A549 (cell line): ENCODE results near the gene XRCC4. TPM values are rescaled to one million over a fixed set of nuclear protein-coding genes. Genes with fewer than 3 reads are reported as not detected.

Experiments
- ATAC-seq, 2 experiments: fragments of 200-7000 bp in 1 of 2; fragments of >200 bp in 1 of 2; cut with Nextera tagmentation in 1 of 2; cut with Tn5 transposase in 1 of 2; 3 replicates each; pipeline versions ENCODE4 v1.8.0 to v1.9.1; 2018 to 2020; ENCODE audit warnings: mild to moderate bottlenecking in 1 of 2, moderate library complexity in 1 of 2
- CTCF ChIA-PET: fragments of 300-600 bp; sonication (Branson Sonifier 250); formaldehyde crosslinking; extraction: SDS; loops from one replicate; lab custom pipeline; 2021; ENCODE audit warnings: antibody characterized with exemption, inconsistent platforms; lab: Yijun Ruan, JAX
- POLR2A ChIA-PET: fragments of 350-600 bp; formaldehyde crosslinking; extraction: SDS; loops from one replicate; lab custom pipeline; 2021; ENCODE audit warnings: antibody characterized with exemption, inconsistent platforms; lab: Yijun Ruan, JAX
- DNase-seq, 2 experiments: peaks; one replicate each; pipeline versions ENCODE4 v3.0.0 to v3.0.0-alpha.2; 2011 to 2016; ENCODE audit warnings: low read depth in 1 of 2, low spot score in 1 of 2
- FAIRE-seq: peaks from 2 replicates; lab custom pipeline; 2011; peaks lifted over from hg19 to GRCh38; lab: Jason Lieb, UNC
- H3K27ac ChIP-seq, 2 experiments: fragments of >200 bp; sonication (Bioruptor Twin); formaldehyde crosslinking; 3 replicates each; pipeline ENCODE4 v1.5.1; 2016 to 2017
- H3K4me1 ChIP-seq: fragments of >200 bp; sonication (Bioruptor Twin); formaldehyde crosslinking; 3 replicates; pipeline ENCODE4 v1.6.1; 2016
- H3K4me2 ChIP-seq: fragments of >200 bp; sonication (Bioruptor Twin); formaldehyde crosslinking; 3 replicates; pipeline ENCODE4 v1.6.1; 2016
- H3K4me3 ChIP-seq: fragments of >200 bp; sonication (Bioruptor Twin); formaldehyde crosslinking; 3 replicates; pipeline ENCODE4 v1.5.1; 2016
- H3K9me3 ChIP-seq: fragments of >200 bp; sonication (Bioruptor Twin); formaldehyde crosslinking; 3 replicates; pipeline ENCODE4 v1.6.1; 2016
- CEBPB ChIP-seq, 2 experiments: fragments of >200 bp in 1 of 2; sonication (Bioruptor Twin) in 1 of 2; formaldehyde crosslinking in 1 of 2; IDR thresholded peaks; 2 replicates each; pipeline ENCODE4 v1.6.1; 2012 to 2016
- EHF ChIP-seq: fragments of 250-450 bp; sonication (Bioruptor Pico); IDR thresholded peaks from 2 replicates; pipeline ENCODE4 v1.5.0; 2020; ENCODE audit warnings: mild to moderate bottlenecking
- EP300 ChIP-seq, 2 experiments: fragments of >200 bp; sonication (Bioruptor Twin); formaldehyde crosslinking; IDR thresholded peaks; 2 replicates in 1 of 2; 3 replicates in 1 of 2; pipeline ENCODE4 v1.6.1; 2016 to 2017
- ESRRA ChIP-seq: fragments of 150-350 bp; IDR thresholded peaks from 2 replicates; pipeline ENCODE4 v1.6.1; 2014; ENCODE audit warnings: mild to moderate bottlenecking, low read length, borderline replicate concordance
- FOXS1 ChIP-seq: fragments of 250-450 bp; sonication (Bioruptor Pico); IDR thresholded peaks from 2 replicates; pipeline ENCODE4 v1.5.0; 2020; ENCODE audit warnings: mild to moderate bottlenecking, moderate library complexity
- HEYL ChIP-seq: fragments of 250-450 bp; sonication (Bioruptor Pico); IDR thresholded peaks from 2 replicates; pipeline ENCODE4 v1.8.0; 2021; ENCODE audit warnings: mild to moderate bottlenecking, moderate library complexity
- HOXB13 ChIP-seq: fragments of 250-450 bp; sonication (Bioruptor Pico); IDR thresholded peaks from 2 replicates; pipeline ENCODE4 v1.5.0; 2020; ENCODE audit warnings: low read depth, mild to moderate bottlenecking, moderate library complexity
- JUN ChIP-seq, 2 experiments: fragments of >200 bp; sonication (Bioruptor Twin); formaldehyde crosslinking; IDR thresholded peaks; 2 replicates in 1 of 2; 3 replicates in 1 of 2; pipeline ENCODE4 v1.6.1; 2016 to 2017
- JUNB ChIP-seq: fragments of >200 bp; sonication (Bioruptor Twin); formaldehyde crosslinking; IDR thresholded peaks from 2 replicates; pipeline ENCODE4 v1.6.1; 2016
- MAFK ChIP-seq: fragments of 450-650 bp; IDR thresholded peaks from 2 replicates; pipeline ENCODE4 v1.6.1; 2014; ENCODE audit not compliant: partially characterized antibody
- MAZ ChIP-seq: fragments of 150-350 bp; IDR thresholded peaks from 2 replicates; pipeline ENCODE4 v1.6.1; 2014; ENCODE audit warnings: antibody characterized with exemption, low read depth, low read length, borderline replicate concordance
- RARB ChIP-seq: fragments of 250-450 bp; sonication (Bioruptor Pico); IDR thresholded peaks from 2 replicates; pipeline ENCODE4 v1.8.0; 2021; ENCODE audit warnings: mild to moderate bottlenecking, moderate library complexity
- SREBF2 ChIP-seq: fragments of 450-650 bp; IDR thresholded peaks from 2 replicates; pipeline ENCODE4 v1.6.1; 2014; ENCODE audit warnings: mild to moderate bottlenecking, moderate library complexity
- TFCP2L1 ChIP-seq: fragments of 250-450 bp; sonication (Bioruptor Pico); IDR thresholded peaks from 2 replicates; pipeline ENCODE4 v1.5.0; 2021; ENCODE audit warnings: mild to moderate bottlenecking
- ZSCAN20 ChIP-seq: fragments of 250-450 bp; sonication (Bioruptor Pico); IDR thresholded peaks from 2 replicates; pipeline ENCODE4 v1.8.0; 2022; ENCODE audit warnings: mild to moderate bottlenecking, moderate library complexity
- WGBS: methylation state at CpG from one replicate; pipeline ENCODE4 v1.1.6; 2017; ENCODE audit errors: missing lambda C conversion rate; 5-methylcytosine and 5-hydroxymethylcytosine counted together
- polyA plus RNA-seq, 4 experiments: library from polyadenylated mRNA; depleted of rRNA in 3 of 4; stranded (reverse); fragments of >200 nt; fragmentation: RNase III in 1 of 4; extraction: RNeasy Plus Mini Kit Qiagen cat#74134 plus additional on column Dnase treatment in 1 of 4; gene quantifications; 2 replicates in 3 of 4; 3 replicates in 1 of 4; pipeline ENCODE4 v1.2.3, GENCODE V29; 2011 to 2017
- TF ChIP-seq, protein P1 (sequence below): fragments of >200 bp; sonication (Bioruptor Twin); formaldehyde crosslinking; IDR thresholded peaks from 2 replicates; pipeline ENCODE4 v1.6.1; 2016
- TF ChIP-seq, protein P2 (sequence below): fragments of 200-600 bp; sonication (generic); IDR thresholded peaks from 2 replicates; pipeline ENCODE4 v1.6.1; 2016; ENCODE audit warnings: antibody characterized with exemption, mild to moderate bottlenecking, moderate library complexity
- TF ChIP-seq, protein P3 (sequence below): fragments of 250-450 bp; sonication (Bioruptor Pico); IDR thresholded peaks from 2 replicates; pipeline ENCODE4 v1.5.0; 2020; ENCODE audit warnings: low read depth, mild to moderate bottlenecking, moderate library complexity
- TF ChIP-seq, protein P4 (sequence below): IDR thresholded peaks from 2 replicates; pipeline ENCODE4 v1.6.1; 2012; ENCODE audit warnings: low read depth, borderline replicate concordance
- TF ChIP-seq, protein P5 (sequence below): fragments of 250-450 bp; sonication (Bioruptor Pico); IDR thresholded peaks from 2 replicates; pipeline ENCODE4 v1.5.0; 2021; ENCODE audit warnings: mild to moderate bottlenecking, moderate library complexity, borderline replicate concordance

Gene XRCC4
- polyA plus RNA-seq, 2 of the 4 experiments (the other 2 are of a cell fraction) = 14.3 to 14.8 TPM

DNA sequence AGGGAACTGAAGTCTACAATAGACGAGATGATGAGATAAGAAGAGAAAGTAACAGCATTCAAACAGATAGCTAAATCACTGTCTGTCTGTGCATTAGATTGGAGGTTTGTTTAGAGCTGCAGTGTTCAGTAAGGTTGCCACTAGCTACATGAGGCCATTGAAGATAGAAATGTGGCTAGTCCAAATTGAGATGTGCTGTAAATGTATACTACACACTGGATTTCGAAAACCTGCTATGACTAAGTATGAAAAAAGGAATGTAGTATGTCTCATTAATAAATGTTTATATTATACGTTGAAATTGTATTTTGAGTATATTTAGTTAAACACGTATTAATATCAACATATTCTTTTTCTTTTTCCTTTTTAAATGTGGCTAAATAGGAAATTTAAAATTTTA is 142.1 kb downstream of the XRCC4 start:
- Histone ChIP-seq H3K4me3 (no peak overlapping the region), H3K4me1 (no peaks in the 10 kb centered on the region), H3K27ac (no peak overlapping the region), H3K9me3 (no peaks in the 10 kb centered on the region), H3K4me2 (no peak overlapping the region)
- no peak for ATAC-seq
- WGBS = 64% methylated on average over 4 of the region's 4 CpGs
- TF ChIP-seq SREBF2 = no peak
- no peak for TF ChIP-seq EHF (CRISPR knock-in tag)
- TF ChIP-seq JUN (IDR thresholded peaks at IDR 0.05) = no peak
- no peak for TF ChIP-seq ZSCAN20 (CRISPR knock-in tag)
- ChIA-PET POLR2A (no interaction called here), CTCF (no interaction called here)
- DNase-seq = no peak
- no peak for FAIRE-seq

DNA sequence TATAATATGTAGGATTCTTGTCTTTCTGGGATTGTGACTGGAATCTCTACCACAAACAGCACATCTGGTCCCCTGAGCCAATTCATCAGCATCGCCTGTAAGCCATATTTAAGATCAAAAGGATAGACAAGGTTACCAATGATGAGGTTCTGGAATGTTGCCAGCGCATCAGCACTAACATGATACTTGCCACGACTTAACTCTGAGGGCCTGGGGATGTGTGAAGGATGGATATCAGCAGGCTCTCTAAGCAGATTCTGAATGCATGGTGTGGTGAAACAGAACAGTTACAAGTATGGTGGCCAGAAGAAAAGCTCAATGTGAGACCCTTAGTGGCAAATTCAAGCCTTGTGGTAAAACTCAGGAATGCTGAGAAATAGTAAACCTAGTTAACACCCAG is 143.0 kb downstream of the XRCC4 start:
- POLR2A ChIA-PET = no interaction called here
- no peak for DNase-seq

DNA sequence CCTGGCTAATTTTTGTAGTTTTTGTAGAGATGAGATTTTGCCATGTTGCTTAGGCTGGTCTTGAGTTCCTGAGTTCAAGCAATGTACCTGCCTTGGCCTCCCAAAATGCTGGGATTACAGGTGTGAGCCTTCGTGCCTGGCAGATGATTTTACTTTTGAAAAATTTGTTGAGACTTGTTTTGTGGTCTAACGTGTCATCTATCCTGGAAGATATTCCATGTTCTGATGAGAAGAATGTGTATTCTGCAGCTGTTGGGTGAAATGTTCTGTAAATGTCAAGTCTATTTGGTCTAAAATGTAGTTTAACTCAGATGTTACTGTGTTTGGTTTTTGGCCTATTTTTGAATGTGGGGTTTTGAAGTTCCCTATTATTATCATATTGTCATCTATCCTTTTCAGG is 145.6 kb downstream of the XRCC4 start:
- ChIA-PET CTCF (no interaction called here), POLR2A (no interaction called here)
- no peak for FAIRE-seq
- Histone ChIP-seq H3K4me2 (no peak overlapping the region), H3K27ac (no peak overlapping the region), H3K4me3 (no peak overlapping the region), H3K4me1 (no peaks in the 10 kb centered on the region), H3K9me3 (no peaks in the 10 kb centered on the region)
- no peak for ATAC-seq
- no peak for DNase-seq
- WGBS = 100% methylated on average over 2 of the region's 2 CpGs
- no peak for TF ChIP-seq MAFK
- TF ChIP-seq RARB (CRISPR knock-in tag) = no peak
- TF ChIP-seq EP300 (IDR thresholded peaks at IDR 0.05) = no peak
- TF ChIP-seq ZSCAN20 (CRISPR knock-in tag) = no peak
- TF ChIP-seq, protein P1, sequence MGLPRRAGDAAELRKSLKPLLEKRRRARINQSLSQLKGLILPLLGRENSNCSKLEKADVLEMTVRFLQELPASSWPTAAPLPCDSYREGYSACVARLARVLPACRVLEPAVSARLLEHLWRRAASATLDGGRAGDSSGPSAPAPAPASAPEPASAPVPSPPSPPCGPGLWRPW = no peak
- no peak for TF ChIP-seq CEBPB (IDR thresholded peaks at IDR 0.05)
- TF ChIP-seq HEYL (CRISPR knock-in tag) = no peak
- TF ChIP-seq MAZ = no peak
- TF ChIP-seq HOXB13 = no peak
- TF ChIP-seq, protein P2, sequence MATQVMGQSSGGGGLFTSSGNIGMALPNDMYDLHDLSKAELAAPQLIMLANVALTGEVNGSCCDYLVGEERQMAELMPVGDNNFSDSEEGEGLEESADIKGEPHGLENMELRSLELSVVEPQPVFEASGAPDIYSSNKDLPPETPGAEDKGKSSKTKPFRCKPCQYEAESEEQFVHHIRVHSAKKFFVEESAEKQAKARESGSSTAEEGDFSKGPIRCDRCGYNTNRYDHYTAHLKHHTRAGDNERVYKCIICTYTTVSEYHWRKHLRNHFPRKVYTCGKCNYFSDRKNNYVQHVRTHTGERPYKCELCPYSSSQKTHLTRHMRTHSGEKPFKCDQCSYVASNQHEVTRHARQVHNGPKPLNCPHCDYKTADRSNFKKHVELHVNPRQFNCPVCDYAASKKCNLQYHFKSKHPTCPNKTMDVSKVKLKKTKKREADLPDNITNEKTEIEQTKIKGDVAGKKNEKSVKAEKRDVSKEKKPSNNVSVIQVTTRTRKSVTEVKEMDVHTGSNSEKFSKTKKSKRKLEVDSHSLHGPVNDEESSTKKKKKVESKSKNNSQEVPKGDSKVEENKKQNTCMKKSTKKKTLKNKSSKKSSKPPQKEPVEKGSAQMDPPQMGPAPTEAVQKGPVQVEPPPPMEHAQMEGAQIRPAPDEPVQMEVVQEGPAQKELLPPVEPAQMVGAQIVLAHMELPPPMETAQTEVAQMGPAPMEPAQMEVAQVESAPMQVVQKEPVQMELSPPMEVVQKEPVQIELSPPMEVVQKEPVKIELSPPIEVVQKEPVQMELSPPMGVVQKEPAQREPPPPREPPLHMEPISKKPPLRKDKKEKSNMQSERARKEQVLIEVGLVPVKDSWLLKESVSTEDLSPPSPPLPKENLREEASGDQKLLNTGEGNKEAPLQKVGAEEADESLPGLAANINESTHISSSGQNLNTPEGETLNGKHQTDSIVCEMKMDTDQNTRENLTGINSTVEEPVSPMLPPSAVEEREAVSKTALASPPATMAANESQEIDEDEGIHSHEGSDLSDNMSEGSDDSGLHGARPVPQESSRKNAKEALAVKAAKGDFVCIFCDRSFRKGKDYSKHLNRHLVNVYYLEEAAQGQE = no peak
- no peak for TF ChIP-seq EHF (CRISPR knock-in tag)
- TF ChIP-seq JUNB = no peak
- no peak for TF ChIP-seq TFCP2L1 (CRISPR knock-in tag)
- TF ChIP-seq, protein P3, sequence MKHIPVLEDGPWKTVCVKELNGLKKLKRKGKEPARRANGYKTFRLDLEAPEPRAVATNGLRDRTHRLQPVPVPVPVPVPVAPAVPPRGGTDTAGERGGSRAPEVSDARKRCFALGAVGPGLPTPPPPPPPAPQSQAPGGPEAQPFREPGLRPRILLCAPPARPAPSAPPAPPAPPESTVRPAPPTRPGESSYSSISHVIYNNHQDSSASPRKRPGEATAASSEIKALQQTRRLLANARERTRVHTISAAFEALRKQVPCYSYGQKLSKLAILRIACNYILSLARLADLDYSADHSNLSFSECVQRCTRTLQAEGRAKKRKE (CRISPR knock-in tag) = no peak
- TF ChIP-seq, protein P4, sequence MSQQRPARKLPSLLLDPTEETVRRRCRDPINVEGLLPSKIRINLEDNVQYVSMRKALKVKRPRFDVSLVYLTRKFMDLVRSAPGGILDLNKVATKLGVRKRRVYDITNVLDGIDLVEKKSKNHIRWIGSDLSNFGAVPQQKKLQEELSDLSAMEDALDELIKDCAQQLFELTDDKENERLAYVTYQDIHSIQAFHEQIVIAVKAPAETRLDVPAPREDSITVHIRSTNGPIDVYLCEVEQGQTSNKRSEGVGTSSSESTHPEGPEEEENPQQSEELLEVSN = no peak

More for the DNA sequence above, 143.0 kb downstream of the XRCC4 start:
- TF ChIP-seq, protein P5, sequence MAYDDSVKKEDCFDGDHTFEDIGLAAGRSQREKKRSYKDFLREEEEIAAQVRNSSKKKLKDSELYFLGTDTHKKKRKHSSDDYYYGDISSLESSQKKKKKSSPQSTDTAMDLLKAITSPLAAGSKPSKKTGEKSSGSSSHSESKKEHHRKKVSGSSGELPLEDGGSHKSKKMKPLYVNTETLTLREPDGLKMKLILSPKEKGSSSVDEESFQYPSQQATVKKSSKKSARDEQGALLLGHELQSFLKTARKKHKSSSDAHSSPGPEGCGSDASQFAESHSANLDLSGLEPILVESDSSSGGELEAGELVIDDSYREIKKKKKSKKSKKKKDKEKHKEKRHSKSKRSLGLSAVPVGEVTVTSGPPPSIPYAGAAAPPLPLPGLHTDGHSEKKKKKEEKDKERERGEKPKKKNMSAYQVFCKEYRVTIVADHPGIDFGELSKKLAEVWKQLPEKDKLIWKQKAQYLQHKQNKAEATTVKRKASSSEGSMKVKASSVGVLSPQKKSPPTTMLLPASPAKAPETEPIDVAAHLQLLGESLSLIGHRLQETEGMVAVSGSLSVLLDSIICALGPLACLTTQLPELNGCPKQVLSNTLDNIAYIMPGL (CRISPR knock-in tag) = no peak
- TF ChIP-seq FOXS1 (CRISPR knock-in tag) (no peak), ESRRA (no peak), CEBPB (IDR thresholded peaks at IDR 0.05) (no peak), TFCP2L1 (CRISPR knock-in tag) (no peak), MAFK (no peak)
- TF ChIP-seq, protein P3 (CRISPR knock-in tag) = no peak
- Histone ChIP-seq H3K4me1 (no peaks in the 10 kb centered on the region), H3K9me3 (no peaks in the 10 kb centered on the region), H3K4me3 (no peak overlapping the region), H3K27ac (no peak overlapping the region), H3K4me2 (no peak overlapping the region)
- WGBS = 83% methylated on average over 3 of the region's 3 CpGs
- no peak for ATAC-seq
- FAIRE-seq = no peak
- CTCF ChIA-PET = no interaction called here
